Activated gamma-delta T cell (primary cell): ENCODE measurements around the gene KIR3DL3.
"Not testable (repeated sequence)": the region's sequence is repeated elsewhere in the genome, so short reads cannot be mapped to it uniquely, and the experiment has no call there.

Experiments used
- DNase-seq: peaks from one replicate; lab custom pipeline; 2025; lab: John Stamatoyannopoulos, UW

The KIR3DL3 gene

GRCh38 chr19:54731191-54731590 lies 6.9 kb downstream of the KIR3DL3 start:
- DNase-seq = no peak

DNA sequence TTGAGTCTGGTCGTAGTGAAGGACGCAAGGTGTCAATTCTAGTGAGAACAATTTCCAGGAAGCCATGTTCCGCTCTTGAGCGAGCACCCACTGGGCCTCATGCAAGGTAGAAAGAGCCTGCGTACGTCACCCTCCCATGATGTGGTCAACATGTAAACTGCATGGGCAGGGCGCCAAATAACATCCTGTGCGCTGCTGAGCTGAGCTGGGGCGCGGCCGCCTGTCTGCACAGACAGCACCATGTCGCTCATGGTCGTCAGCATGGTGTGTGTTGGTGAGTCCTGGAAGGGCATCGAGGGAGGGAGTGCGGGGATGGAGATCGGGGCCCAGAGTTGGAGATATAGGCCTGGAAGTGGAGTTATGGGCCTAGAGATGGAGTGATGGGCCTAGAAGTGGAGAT lies 14.1 kb downstream of the KIR3DL3 start, which contains the start of gene KIR2DL3:
KIR2DL3 (plus strand) TSS at position 208 of the 400 bp plus-strand sequence; CDS start at position 241, 33 bp downstream.
- not testable (repeated sequence) for DNase-seq

DNA sequence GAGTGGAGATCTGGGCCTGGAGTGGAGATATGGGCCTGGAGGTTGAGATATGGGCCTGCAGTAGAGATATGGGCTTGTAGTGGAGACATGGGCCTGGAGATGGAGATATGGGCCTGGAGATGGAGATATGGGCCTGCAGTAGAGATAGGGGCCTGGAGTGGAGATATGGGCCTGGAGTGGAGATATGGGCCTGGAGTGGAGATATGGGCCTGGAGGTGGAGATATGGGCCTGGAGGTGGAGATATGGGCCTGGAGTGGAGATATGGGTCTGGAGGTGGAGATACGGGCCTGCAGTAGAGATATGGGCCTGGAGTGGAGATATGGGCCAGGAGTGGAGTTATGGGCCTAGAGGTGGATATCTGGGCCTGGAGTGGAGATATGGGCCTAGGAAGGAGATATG lies 14.5 kb downstream of the KIR3DL3 start:
- no peak for DNase-seq

DNA sequence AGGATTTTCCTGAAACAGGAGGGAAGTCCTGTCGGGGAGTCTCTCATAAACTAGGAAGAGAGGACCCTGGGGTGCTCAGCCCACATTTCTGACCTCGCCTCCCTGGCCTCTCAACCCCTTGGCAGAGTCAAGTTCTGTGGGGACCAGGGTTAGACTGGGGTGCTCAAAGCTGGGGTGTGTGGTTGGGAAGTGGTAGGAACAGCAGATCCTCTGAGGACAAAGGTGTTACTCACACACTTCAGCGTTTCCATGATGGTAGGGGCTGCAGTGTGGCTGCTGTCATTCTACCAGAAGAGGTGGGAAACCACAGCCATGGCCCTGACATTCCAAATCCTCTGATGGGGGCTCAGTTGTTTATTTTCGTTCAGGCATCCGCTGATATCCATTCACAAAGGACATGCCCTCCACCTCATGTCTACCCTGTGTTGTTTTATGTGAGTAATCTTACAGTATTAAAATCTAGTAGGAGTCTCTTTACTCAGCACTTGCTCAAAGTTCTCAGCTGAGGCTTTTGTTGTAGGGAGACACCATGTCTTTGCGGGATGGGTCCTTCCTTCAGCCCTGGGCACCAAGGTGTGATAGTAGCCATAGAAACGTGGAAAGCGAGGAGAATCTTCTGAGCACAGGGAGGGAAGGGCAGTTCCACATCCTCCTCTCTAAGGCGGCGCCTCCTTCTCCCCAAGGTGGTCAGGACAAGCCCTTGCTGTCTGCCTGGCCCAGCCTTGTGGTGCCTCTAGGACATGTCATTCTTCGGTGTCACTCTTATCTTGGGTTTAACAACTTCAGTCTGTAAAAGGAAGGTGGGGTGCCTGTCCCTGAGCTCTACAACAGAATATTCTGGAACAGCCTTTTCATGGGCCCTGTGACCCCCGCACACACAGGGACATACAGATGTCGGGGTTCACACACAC lies 15.6 kb downstream of the KIR3DL3 start:
- no peak for DNase-seq

DNA sequence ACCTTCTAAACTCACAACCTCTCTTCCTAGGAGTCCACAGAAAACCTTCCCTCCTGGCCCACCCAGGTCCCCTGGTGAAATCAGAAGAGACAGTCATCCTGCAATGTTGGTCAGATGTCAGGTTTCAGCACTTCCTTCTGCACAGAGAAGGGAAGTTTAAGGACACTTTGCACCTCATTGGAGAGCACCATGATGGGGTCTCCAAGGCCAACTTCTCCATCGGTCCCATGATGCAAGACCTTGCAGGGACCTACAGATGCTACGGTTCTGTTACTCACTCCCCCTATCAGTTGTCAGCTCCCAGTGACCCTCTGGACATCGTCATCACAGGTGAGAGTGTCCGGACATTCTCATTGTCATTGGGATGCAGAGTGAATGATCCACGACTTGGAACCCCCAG lies 17.7 kb downstream of the KIR3DL3 start:
- not testable (repeated sequence) for DNase-seq

- DNase-seq = not testable (repeated sequence)
Measured at GRCh38 chr19:54744080-54744479, 19.8 kb downstream of the KIR3DL3 start.

DNA sequence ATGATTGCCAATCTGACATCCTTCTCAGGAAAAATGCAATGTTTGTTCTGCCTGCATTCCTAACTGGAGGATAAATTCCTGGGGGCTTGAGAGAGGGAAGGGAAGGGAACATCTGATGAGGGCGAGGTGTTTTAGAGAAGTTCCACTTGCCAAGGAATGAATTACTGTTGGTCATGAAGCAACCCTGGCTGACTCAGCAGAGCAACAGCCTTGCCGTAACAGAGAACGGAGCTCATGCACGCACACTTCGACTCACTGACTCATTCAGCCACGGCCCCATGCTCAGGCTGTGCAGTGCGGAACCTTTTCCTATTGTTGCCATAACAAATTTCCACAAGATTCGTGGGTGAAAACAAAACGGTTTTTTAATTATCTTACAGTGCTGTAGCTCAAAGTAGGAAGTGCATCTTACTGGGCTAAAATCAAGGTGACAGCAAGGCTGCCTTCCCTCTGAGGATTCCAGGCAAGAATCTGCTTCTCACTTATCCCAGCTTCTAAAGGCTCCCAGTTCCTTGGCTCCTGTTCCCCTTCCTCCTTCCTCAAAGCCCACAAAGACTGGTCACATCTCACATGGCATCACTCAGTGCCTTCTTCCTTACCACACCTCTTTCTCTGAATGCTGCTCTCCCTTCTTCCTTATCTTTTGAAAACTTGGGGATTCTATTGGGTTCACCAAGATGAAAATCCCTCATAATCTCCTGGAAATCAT lies 23.5 kb downstream of the KIR3DL3 start:
- DNase-seq = not testable (repeated sequence)

DNA sequence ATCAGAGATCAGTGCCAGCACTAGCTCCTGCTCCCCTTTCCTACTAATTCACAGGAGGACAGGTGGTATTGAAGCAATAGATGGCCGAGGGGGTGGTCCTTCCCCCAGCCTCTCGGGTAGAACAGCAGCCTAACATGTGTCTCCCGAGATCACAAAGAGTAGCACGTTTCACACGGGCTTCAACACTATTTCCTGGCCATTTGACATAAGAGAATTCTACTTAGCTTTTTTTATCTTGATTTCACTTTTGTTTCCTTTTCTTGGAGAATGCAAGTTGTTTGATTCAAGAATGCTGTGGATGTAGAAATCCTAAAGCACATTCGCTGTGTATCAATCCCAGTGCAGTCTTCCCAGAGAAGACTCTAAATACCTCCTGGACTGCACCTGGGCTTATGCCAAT lies 26.0 kb downstream of the KIR3DL3 start:
- not testable (repeated sequence) for DNase-seq

GRCh38 chr19:54756204-54757110 lies 32.2 kb downstream of the KIR3DL3 start:
- not testable (repeated sequence) for DNase-seq

GRCh38 chr19:54758577-54758976 lies 34.3 kb downstream of the KIR3DL3 start:
- not testable (repeated sequence) for DNase-seq

DNA sequence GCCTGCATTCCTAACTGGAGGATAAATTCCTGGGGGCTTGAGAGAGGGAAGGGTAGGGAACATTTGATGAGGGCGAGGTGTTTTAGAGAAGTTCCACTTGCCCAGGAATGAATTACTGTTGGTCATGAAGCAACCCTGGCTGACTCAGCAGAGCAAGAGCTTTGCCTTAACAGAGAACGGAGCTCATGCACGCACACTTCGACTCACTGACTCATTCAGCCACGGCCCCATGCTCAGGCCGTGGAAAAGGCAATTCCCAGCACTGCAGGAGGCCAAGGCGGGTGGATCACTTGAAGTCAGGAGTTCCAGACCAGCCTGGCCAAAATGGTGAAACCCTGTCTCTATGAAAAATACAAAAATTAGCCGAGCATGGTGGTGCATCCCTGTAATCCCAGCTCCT lies 40.0 kb downstream of the KIR3DL3 start:
- not testable (repeated sequence) for DNase-seq

GRCh38 chr19:54766464-54766863 lies 42.2 kb downstream of the KIR3DL3 start:
- not testable (repeated sequence) for DNase-seq

- DNase-seq = not testable (repeated sequence)
Measured at GRCh38 chr19:54769646-54770045, 45.4 kb downstream of the KIR3DL3 start, which contains the start of gene KIR2DL1. Gene KIR2DL1 (plus strand): TSS chr19:54769793. CDS start chr19:54769851, 58 bp downstream.

DNA sequence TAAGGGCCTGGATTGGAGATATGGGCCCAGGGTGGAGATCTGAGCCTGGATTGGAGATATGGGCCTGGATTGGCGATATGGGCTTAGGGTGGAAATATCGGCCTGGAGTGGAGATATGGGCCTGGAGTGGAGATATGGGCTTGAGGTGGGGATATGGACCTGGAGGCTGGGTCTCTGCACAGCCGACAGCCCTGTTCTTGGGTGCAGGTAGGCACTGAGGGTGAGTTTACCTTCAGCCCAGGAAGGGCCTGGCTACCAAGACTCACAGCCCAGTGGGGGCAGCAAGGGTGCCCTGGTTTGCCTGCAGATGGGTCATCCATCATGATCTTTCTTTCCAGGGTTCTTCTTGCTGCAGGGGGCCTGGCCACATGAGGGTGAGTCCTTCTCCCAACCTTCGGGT lies 46.3 kb downstream of the KIR3DL3 start:
- not testable (repeated sequence) for DNase-seq

DNA sequence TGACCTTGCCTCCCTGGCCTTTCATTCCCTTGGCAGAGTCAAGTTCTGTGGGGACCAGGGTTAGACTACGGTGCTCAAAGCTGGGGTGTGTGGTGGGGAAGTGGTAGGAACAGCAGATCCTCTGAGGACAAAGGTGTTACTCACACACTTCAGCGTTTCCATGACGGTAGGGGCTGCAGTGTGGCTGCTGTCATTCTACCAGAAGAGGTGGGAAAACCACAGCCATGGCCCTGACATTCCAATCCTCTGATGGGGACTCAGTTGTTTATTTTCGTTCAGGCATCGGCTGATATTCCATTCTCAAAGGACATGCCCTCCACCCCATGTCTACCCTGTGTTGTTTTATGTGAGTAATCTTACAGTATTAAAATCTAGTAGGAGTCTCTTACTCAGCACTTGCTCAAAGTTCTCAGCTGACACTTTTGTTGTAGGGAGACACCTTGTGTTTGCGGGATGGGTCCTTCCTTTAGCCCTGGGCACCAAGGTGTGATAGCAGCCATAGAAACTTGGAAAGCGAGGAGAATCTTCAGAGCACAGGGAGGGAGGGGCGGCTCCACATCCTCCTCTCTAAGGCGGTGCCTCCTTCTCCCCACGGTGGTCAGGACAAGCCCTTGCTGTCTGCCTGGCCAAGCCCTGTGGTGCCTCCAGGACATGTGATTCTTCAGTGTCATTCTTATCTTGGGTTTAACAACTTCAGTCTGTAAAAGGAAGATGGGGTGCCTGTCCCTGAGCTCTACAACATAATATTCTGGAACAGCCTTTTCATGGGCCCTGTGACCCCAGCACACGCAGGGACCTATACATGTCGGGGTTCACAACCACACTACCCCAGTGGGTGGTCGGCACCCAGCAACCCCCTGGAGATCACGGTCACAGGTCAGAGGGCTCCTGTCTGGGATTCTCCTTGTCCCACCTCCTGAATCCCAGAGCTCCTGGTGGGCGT lies 47.0 kb downstream of the KIR3DL3 start:
- DNase-seq = not testable (repeated sequence)

DNA sequence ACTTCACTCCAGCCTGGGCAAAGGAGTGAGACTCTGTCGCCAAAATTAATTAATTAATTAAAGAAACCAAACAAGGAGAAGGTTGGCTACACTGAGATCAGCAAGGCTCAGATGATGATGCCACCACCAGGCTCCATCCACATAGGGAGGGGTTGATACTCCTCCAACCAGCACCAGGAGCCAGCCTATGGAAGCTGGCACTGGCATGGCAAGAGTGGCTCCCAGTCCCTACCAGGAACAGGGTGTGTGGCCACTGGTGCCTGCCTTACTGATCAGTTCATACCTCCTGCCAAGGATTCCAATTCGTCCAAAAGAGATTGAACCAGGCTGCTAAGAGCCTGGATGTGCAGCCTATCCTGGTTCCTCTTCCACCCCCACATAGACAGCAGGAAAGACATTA lies 48.4 kb downstream of the KIR3DL3 start:
- DNase-seq = not testable (repeated sequence)

- DNase-seq = not testable (repeated sequence)
Measured at GRCh38 chr19:54775095-54775815, 51.0 kb downstream of the KIR3DL3 start.

GRCh38 chr19:54775830-54776229 lies 51.6 kb downstream of the KIR3DL3 start:
- not testable (repeated sequence) for DNase-seq

GRCh38 chr19:54777851-54778250 lies 53.6 kb downstream of the KIR3DL3 start:
- not testable (repeated sequence) for DNase-seq

GRCh38 chr19:54778896-54779295 lies 54.7 kb downstream of the KIR3DL3 start:
- DNase-seq = not testable (repeated sequence)
